Liver (tissue), 3 donors: ENCODE measurements around the gene KIF22.

Experiments used
- FOXA1 ChIP-seq: IDR thresholded peaks from 2 replicates; pipeline ENCODE4 v1.6.1; 2016; ENCODE audit warnings: antibody characterized with exemption
- GABPA ChIP-seq, 2 donors: IDR thresholded peaks in 1 of 2; conservative IDR thresholded peaks in 1 of 2; 2 replicates each; pipeline ENCODE4 v1.6.1; 2016; ENCODE audit warnings: antibody characterized with exemption in 2 of 2, mild to moderate bottlenecking in 1 of 2, moderate library complexity in 1 of 2
- JUND ChIP-seq, 2 donors: IDR thresholded peaks; 2 replicates each; pipeline ENCODE4 v1.6.1; 2016; ENCODE audit warnings: antibody characterized with exemption in 2 of 2
- NR2F2 ChIP-seq: IDR thresholded peaks from 2 replicates; pipeline ENCODE4 v1.6.1; 2016; ENCODE audit warnings: antibody characterized with exemption
- RXRA ChIP-seq, 2 donors: IDR thresholded peaks; 2 replicates each; pipeline ENCODE4 v1.6.1; 2017 to 2018; ENCODE audit warnings: antibody characterized with exemption in 2 of 2, mild to moderate bottlenecking in 1 of 2
- SP1 ChIP-seq: IDR thresholded peaks from 2 replicates; pipeline ENCODE4 v1.6.1; 2018; ENCODE audit warnings: antibody characterized with exemption, mild to moderate bottlenecking
- TAF1 ChIP-seq: conservative IDR thresholded peaks from 2 replicates; pipeline ENCODE4 v1.6.1; 2016; ENCODE audit warnings: antibody characterized with exemption, mild to moderate bottlenecking
- YY1 ChIP-seq: IDR thresholded peaks from 2 replicates; pipeline ENCODE4 v1.6.1; 2016; ENCODE audit warnings: antibody characterized with exemption, mild to moderate bottlenecking
- TF ChIP-seq, protein P1 (sequence below): fragments of 150-350 bp; IDR thresholded peaks from 2 replicates; pipeline ENCODE4 v1.5.1; 2017; ENCODE audit warnings: improper control_type of control experiment, low read depth, low read length; ENCODE audit not compliant: missing input control
- TF ChIP-seq, protein P2 (sequence below): IDR thresholded peaks from 2 replicates; pipeline ENCODE4 v1.6.1; 2016; ENCODE audit warnings: antibody characterized with exemption
- TF ChIP-seq, protein P3 (sequence below): IDR thresholded peaks from 2 replicates; pipeline ENCODE4 v1.6.1; 2016; ENCODE audit warnings: antibody characterized with exemption, mild to moderate bottlenecking
- TF ChIP-seq, protein P4 (sequence below): IDR thresholded peaks from 2 replicates; pipeline ENCODE4 v1.6.1; 2016; ENCODE audit warnings: antibody characterized with exemption
- donor health status: healthy.
- donor health status: healthy.

DNA sequence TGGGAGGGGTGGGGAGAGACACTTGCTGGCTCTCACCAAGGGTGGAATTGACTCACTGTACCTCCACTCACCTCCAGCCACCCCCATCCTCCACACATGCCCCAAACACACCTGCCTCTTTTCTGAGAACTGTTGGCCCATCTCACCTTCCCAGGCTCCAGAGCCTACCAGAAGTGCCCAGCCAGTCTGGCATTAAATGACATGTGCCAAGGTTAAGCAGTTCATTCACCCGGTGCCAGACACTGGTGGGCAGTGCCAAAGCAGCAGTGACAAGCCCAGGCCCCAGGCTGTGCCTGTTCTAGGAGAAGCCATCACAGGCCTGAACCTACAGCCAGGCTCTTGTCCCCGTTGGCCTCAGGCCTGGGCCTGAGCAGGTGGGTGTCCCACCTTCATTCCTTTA lies 40.9 kb downstream of the KIF22 start:
- TF ChIP-seq, protein P1, sequence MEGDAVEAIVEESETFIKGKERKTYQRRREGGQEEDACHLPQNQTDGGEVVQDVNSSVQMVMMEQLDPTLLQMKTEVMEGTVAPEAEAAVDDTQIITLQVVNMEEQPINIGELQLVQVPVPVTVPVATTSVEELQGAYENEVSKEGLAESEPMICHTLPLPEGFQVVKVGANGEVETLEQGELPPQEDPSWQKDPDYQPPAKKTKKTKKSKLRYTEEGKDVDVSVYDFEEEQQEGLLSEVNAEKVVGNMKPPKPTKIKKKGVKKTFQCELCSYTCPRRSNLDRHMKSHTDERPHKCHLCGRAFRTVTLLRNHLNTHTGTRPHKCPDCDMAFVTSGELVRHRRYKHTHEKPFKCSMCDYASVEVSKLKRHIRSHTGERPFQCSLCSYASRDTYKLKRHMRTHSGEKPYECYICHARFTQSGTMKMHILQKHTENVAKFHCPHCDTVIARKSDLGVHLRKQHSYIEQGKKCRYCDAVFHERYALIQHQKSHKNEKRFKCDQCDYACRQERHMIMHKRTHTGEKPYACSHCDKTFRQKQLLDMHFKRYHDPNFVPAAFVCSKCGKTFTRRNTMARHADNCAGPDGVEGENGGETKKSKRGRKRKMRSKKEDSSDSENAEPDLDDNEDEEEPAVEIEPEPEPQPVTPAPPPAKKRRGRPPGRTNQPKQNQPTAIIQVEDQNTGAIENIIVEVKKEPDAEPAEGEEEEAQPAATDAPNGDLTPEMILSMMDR = no peak
- TF ChIP-seq, protein P2, sequence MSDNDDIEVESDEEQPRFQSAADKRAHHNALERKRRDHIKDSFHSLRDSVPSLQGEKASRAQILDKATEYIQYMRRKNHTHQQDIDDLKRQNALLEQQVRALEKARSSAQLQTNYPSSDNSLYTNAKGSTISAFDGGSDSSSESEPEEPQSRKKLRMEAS = no peak
- TF ChIP-seq TAF1 (no peak), JUND (IDR thresholded peaks at IDR 0.05) (no peak), SP1 (no peak), GABPA (IDR thresholded peaks at IDR 0.05 in 1 of 2, conservative IDR thresholded peaks at IDR 0.05 in 1 of 2) (no peak), YY1 (no peak), FOXA1 (no peak), NR2F2 (no peak), RXRA (IDR thresholded peaks at IDR 0.05) (no peak)
- TF ChIP-seq, protein P3, sequence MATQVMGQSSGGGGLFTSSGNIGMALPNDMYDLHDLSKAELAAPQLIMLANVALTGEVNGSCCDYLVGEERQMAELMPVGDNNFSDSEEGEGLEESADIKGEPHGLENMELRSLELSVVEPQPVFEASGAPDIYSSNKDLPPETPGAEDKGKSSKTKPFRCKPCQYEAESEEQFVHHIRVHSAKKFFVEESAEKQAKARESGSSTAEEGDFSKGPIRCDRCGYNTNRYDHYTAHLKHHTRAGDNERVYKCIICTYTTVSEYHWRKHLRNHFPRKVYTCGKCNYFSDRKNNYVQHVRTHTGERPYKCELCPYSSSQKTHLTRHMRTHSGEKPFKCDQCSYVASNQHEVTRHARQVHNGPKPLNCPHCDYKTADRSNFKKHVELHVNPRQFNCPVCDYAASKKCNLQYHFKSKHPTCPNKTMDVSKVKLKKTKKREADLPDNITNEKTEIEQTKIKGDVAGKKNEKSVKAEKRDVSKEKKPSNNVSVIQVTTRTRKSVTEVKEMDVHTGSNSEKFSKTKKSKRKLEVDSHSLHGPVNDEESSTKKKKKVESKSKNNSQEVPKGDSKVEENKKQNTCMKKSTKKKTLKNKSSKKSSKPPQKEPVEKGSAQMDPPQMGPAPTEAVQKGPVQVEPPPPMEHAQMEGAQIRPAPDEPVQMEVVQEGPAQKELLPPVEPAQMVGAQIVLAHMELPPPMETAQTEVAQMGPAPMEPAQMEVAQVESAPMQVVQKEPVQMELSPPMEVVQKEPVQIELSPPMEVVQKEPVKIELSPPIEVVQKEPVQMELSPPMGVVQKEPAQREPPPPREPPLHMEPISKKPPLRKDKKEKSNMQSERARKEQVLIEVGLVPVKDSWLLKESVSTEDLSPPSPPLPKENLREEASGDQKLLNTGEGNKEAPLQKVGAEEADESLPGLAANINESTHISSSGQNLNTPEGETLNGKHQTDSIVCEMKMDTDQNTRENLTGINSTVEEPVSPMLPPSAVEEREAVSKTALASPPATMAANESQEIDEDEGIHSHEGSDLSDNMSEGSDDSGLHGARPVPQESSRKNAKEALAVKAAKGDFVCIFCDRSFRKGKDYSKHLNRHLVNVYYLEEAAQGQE = no peak
- TF ChIP-seq, protein P4, sequence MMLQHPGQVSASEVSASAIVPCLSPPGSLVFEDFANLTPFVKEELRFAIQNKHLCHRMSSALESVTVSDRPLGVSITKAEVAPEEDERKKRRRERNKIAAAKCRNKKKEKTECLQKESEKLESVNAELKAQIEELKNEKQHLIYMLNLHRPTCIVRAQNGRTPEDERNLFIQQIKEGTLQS = no peak
